IPS-18c (cell line): ENCODE measurements around the gene SLC1A7.

Source experiments
- H3K4me3 ChIP-seq: 2 replicates; pipeline ENCODE4 v1.7.0; 2013; ENCODE audit warnings: low read depth, mild to moderate bottlenecking, low read length, moderate library complexity; ENCODE audit not compliant: insufficient read depth
- H3K9me3 ChIP-seq: one replicate; pipeline ENCODE4 v1.6.1; 2013; ENCODE audit warnings: mild to moderate bottlenecking, low read length, moderate library complexity; ENCODE audit not compliant: control insufficient read depth, insufficient read depth

Gene SLC1A7

DNA sequence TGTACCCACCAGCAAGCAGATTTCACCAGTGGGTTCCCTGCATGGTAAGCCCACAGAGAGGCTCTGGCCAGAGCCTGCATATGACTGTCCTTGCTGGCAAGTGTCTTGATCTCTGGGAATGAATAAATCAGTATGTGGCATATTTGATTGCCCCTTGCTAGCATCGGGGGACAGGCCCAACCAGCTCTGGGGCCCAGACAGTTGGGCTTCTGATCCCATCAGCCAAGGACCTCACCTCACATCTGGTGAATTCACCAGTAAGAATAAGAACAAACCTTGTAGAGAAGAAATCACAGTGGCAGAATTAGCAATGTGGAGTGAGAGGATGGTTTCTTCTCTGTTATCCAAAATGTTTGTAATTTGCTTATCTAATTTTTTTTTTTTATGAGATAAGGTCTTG lies 15.9 kb downstream of the SLC1A7 start:
- H3K9me3 ChIP-seq = no peaks in the 10 kb centered on the region
- H3K4me3 ChIP-seq = no peak overlapping the region; the same call in 1 of the 2 replicates

DNA sequence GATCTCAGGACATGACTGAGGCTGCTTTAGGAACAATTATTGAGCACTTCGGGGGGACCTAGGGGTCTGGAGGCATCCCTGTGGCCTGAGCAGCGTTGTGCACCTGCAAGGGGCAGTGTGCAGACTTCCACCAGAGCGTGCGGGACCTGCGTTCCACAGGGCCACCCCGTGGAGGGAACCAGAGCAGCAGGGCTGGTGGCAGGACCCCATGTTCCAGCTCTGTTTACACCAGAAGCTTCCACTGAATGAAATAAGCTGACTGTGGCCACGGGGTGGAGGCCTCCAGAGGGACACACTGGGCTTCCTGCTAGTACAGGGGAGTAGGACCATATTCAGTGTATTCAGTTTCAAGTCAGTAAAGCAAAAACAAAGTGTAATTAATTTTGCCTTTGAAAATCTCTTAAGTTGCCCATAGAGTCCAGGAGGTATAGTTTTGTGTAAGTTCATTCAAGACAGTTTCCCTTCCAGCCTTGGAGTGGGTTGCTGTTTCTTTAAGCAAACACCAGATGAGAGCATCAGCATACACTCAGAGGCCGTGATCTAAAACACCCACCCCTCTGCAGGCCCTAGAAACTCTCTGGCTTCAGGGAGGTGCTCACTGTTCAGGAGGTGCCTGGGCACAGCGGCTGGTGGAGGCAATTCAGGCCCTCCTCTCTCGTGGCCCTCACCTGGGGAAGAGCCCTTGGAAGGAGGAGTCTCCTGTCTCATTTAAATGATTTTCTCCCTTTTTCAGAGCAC lies 16.6 kb downstream of the SLC1A7 start:
- Histone ChIP-seq H3K9me3 (no peaks in the 10 kb centered on the region), H3K4me3 (no peak overlapping the region)

DNA sequence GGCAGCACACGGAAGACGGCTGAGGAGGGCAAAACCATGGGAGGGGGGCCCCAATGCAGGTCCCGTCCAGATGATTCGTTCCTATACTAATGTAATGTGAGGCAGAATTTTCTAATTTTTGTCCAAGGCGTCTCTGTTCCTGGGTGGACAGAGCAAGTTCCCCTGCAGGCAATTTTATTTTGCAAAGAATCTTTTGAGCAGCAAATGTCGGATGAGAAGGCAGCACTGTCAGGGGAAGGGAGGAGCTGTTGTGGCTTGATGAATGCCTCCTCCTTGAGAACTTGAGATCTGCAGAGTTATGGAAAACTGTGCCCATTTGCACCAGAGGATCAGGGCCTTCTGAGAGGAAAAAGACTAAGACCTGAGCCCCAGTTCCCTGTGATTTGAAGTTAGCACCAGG lies 17.3 kb downstream of the SLC1A7 start:
- H3K4me3 ChIP-seq = no peak overlapping the region
- no peaks in the 10 kb centered on the region for H3K9me3 ChIP-seq

DNA sequence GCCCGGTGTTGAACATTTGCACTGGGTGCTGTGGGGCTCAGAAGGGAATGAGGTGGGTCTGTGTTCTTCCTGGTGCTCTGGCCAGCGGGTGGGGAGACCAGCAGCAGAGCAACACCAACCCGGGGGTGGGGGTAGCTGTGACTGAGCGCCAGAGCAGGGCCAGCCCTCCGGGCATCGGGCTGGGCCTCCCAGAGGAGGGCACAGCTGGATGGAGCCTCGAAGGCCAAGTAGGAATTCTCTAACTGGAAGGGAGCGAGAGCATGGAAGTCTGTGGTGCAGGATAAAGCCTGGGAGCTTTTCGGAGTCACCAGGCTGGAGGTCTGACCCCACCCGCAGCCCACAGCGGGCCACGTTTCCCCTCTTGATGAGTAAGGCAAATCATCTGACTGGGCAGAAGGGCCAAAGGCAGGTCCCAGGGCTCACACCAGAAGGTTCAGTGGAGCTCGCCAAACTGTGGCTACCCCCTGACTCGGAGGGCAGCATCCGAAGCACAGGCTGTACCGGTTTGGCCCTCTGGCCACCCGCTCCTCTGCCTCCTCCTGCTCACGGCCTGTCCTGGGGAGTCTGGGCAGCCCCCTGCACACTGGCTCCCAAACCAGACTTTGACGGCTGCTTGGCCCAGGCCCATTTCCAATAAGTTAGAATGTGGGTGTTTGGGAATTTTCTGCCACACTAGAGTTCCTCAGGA lies 18.8 kb downstream of the SLC1A7 start:
- H3K4me3 ChIP-seq = no peak overlapping the region
- no peaks in the 10 kb centered on the region for H3K9me3 ChIP-seq

DNA sequence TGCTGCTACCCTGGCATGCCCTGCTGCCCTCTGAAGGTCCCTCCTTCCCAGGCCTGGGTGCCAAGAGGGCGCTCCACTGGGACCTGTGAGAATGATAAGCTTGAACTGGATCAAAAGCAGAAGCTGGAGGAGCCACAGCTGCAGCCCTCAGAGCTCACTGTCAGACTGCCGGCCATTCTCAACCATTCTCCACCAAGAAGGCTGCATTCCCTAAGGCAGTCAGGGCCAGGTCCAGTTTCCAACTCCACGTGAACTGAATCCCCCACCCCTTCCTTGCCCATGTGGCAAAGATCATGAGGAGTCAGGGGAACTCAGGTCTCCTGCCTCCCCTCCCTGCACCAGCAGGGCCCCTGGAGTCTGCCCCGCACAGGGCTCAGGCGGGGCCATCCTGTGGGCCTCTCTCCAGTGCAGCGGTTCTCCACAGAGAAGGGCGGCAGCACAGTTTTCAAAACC lies 19.5 kb downstream of the SLC1A7 start:
- H3K4me3 ChIP-seq = no peak overlapping the region
- no peaks in the 10 kb centered on the region for H3K9me3 ChIP-seq

DNA sequence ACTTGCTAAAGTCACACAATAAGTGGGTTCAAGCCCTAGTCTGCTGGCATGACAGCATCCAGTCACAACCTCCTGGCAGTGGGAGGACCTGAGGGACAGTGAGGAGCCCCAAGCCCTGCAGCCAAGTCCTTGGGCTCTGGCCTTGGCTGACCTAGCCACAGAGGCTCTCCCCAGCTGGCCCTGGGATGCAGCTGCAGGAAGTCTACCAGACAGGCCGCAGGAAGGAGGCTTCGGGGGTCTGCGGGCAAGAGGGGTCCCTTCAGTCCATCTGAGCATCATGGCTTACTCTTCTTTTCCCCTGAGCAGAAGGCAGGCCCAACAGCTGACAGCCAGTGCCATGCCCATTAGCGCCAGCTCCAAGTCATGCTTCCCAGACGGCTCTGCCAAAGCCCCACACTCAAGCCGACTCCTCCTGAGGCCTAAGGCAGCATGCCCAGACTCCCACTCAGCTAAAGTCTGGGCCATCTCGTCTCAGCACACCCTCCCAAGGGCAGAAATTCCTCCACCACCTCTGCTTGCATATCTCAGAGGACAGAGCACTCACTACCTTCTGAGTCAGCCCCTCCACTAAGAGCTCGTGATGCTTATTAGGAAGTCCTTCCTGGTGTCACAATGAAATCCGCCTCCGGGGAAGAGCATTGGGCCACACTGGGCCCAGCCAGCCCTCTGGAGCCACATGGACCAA lies 20.1 kb downstream of the SLC1A7 start:
- H3K9me3 ChIP-seq = no peaks in the 10 kb centered on the region
- H3K4me3 ChIP-seq = no peak overlapping the region

DNA sequence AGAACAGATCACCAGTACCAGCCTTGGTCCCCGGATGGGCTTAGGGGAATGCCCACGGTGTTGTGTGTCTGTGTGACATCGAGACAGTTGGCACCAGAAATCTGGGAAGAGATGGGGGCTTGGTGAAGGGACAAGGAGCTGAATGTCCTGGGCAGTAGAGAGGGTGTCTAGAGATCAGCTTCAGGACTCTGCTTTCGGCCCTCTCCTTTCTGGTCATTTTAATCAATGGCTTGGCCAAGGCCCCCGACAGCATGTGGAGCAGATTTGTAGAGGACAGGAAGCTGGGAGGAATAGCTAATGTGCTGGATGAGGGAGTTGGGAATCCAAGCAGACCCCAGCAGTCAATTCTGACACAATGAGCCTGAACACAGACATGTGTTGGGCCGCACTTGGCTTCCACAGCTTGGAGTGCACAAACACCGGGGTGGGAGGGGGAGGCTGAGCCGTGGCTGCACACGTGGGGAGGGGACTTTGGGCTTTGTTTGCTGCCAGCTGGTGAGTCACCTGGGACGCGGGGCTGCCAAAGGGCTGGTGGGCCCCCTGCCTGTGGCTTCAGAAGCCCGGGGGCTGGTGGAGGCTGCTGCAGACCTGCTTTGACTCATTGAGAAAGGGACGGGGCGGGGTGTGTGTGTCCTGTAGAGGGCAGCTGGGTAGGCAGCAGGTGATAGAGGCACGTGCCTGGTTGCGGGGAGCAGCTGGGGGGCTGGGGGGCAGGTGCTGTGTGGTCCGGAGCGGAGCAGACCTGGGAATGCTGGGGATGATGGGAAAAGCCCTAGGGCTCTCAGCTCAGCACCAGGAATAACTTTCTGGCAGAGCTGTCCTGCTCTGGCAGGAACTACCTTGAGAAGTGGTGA lies 20.9 kb downstream of the SLC1A7 start:
- no peaks in the 10 kb centered on the region for H3K9me3 ChIP-seq
- no peak overlapping the region for H3K4me3 ChIP-seq

DNA sequence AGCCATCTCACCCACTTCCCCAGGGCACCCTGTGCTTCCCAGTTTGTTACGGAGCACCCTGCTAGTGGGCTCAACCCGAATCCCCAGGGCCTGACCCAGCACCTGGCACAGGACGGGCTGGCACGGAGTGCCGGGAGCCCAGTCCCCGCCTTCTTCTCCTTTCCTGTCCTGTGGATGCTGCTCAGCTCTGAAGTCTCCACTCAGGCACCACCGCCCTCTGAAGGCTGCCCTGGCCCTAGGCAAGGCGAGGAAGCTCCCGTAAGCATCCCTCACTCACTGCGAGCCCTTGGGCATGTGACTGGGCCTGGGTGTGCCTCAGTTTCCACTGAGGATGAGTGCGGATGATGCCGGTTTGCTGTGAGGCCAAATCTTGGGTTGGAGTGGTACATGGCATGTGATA lies 21.8 kb downstream of the SLC1A7 start:
- no peaks in the 10 kb centered on the region for H3K9me3 ChIP-seq
- no peak overlapping the region for H3K4me3 ChIP-seq

DNA sequence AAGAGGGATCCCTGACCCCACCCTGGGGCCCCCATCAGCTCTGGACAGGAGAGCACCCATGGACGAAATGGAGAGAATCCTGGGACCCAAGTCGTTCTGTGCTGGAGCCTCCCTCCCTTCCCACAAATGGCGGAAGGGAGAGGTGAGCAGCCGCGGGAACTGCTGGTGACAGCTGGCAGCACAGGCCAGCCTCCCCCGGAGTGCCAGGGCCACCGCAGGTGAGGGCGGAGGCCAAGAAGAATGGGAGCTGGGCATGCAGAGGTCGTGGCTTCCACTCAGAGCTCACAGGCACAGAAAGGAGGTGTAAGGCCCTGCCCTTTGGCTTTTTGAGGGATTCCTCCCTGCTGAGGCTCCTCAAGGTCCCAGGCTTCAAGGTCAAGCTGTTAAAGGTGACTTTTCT lies 24.6 kb downstream of the SLC1A7 start:
- Histone ChIP-seq H3K4me3 (no peak overlapping the region), H3K9me3 (no peaks in the 10 kb centered on the region)

DNA sequence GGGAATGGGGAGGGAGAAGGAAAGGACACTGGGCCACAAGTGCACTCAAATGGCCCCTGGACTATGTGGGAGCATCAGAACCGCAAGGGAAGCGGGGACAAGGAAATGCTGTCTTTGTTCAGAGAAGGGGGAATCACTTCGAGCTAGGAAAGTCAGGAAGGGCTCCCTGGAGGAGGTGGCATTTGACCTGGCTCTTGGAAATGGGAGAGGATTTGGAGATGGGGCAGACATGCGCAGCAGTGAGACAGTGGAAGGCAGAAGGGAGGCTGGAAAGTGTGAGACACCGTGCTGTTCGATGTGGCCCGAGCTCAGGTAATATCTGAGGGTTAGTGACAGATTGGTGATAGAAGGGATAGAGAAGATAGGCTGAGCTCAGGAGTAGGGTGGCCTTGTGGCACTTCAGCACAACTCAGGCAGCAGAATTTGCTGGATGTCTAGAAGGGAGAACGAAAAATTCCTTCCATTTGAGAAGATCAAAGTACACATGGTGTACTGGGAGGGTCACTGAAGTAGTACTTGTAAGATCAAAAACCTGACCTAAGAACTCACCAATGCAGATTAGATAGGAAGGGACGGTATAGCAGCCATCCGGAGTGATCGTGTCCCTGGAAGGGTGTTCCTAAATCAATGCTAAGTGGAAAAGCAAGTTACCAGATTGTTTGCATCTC lies 25.4 kb downstream of the SLC1A7 start:
- no peaks in the 10 kb centered on the region for H3K9me3 ChIP-seq
- H3K4me3 ChIP-seq = no peak overlapping the region

DNA sequence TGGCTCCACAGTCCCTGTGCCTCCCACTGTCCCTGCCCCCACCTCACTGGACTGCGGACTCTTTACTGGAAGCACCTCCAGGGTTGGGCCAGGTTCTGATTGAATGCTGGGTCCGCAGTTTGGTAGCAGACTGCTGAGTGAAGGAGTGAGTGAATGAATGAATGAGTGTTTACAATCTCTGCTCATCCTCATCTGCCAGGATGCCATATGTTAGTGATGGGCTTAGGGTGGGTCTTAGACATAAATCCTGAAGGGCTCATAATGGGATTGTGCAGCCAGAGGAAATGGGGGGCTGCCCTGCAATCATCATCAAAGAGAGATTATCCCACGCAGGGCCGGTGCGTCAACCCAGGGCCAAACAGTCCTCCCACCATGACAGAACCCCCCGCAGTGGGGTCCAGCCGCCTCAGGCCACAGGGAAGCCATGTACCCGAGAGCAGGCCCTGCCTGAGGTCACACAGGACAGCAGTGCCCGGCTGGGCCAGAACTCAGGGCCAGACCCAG lies 26.1 kb downstream of the SLC1A7 start:
- Histone ChIP-seq H3K4me3 (no peak overlapping the region), H3K9me3 (no peaks in the 10 kb centered on the region)

DNA sequence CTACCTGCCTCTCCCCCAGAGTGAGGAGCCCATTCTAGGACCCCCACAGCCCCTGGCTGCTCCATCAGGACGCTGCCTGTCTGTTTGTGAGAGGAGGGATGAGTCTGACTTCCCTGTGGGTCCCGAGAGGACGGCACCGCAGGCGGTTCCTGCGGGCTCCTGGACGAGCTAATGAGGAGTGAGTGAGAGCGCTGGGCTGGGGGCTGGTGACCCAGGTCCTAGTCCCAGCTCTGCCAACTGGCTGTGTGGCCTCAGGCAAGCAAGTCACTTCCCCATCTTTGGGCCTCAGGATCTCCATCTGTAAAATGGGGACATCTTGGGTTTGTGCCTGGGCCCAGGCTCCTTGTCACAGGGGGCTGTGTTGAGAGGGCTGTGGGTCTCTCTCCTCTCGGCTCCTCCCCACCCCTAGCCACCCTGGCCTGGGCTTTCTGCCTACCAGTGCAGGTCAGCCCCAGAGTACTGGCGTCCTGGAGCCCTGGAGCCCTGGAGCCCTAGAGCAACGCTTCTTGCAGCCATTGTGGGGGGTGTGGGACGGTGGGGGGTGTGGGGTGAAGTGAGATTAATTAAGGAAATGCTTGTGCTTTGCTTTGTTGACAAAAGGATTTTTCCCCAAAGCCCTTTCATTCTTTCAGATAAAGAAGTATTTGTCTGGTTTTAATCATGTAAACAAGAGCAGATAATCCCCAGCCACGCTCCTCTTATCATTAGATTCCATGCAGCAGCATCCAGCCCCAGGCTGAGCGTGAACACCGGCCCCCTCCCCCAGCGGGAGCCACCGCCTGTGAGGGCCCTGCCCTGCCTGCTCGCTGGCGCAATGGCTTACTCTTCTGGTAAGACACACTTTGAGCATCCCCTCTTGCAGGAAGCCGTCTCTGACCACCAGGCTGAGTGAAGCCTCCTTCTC lies 26.8 kb downstream of the SLC1A7 start:
- no peak overlapping the region for H3K4me3 ChIP-seq

DNA sequence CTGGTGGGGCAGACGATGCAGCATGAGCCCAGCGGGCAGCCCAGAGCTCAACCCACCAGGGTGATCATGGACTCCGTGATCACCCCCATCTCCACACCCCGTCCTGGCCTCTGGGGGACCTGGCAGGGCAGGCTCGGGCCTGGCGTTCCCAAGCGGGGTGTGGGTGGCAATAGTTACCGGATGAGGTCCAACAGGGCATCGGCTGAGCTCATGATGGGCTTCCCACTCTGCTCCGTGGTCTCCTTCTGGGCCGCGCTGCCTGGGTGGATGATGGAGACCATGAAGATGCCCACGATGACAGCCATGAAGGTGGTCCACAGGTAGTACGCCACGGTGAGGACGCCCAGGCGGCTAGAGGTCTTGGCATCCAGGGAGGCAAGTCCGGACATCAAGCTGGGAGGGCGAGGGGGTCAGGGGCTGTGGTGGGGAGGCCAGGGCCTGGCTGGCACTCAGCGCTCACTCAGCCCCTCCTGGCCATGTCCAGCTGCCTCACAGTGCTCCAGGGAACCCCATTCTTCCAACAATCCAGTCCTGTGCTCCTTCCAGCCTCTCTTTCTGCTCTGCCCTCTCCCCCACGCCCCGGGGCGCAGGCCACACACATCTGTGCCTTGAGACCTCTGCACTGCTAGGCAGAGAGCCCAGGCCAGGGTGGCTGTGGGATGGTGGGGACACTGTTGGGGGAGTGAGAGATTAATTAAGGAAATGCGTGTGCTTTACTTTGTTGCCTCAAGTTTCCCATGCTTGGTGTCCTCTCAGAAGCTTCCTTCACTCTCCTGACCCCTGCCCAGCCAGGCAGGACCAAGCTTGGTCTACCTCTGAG lies 27.6 kb downstream of the SLC1A7 start:
- H3K9me3 ChIP-seq = no peaks in the 10 kb centered on the region
- H3K4me3 ChIP-seq = no peak overlapping the region

More for the DNA sequence above, 26.8 kb downstream of the SLC1A7 start:
- H3K9me3 ChIP-seq = no peaks in the 10 kb centered on the region

DNA sequence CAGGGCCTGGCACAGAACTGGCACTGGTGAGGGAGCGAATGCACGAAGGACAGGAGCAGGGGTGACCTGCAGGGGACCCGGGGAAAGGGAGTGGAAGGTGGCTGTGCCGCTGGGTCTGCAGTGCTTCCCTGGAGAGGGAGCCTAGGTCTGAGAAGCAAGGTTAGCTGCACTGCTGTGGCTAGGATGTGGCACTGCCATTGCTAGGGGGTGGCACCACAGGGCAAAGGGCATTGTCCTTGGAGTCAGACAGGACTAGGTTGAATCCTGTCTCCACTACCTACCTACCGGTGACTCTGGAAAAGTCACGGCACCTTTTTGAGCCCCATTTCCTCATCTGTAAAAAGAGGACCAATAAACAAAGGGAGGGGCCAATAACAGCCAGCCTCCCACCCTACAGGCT lies 28.3 kb downstream of the SLC1A7 start:
- Histone ChIP-seq H3K4me3 (no peak overlapping the region), H3K9me3 (no peaks in the 10 kb centered on the region)

DNA sequence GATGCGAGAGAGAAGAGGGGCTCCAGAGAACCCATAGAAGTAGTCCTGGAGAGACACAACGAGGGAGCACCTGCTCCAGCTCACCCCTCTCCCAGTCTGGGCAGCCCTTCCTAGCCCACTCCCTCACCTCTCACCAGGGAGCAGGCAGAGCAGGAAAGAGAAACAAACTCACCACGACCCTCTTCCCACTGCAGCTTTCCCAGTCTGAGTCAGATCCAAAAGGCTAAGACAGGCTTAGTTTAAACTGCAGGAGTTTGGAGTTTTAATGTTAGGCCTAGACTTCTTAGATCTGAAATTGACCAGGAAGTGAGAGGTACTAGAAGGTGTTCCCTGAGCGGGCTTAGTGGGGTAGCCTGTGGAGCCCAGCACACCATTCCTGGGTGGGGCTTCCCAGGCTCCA lies 29.6 kb downstream of the SLC1A7 start:
- Histone ChIP-seq H3K9me3 (no peaks in the 10 kb centered on the region), H3K4me3 (no peak overlapping the region)
